ENCODE data around the gene ZNF341. TPM values are rescaled to one million over a fixed set of nuclear protein-coding genes. Genes with fewer than 3 reads are reported as not detected.

The ZNF341 gene
- total and polyA plus RNA-seq, 9 of the 15 experiments (the other 6 are each of a cell fraction or from before 2014, with no cell fraction given), result 0.08 to 2.6 (median 1.0) TPM

DNA sequence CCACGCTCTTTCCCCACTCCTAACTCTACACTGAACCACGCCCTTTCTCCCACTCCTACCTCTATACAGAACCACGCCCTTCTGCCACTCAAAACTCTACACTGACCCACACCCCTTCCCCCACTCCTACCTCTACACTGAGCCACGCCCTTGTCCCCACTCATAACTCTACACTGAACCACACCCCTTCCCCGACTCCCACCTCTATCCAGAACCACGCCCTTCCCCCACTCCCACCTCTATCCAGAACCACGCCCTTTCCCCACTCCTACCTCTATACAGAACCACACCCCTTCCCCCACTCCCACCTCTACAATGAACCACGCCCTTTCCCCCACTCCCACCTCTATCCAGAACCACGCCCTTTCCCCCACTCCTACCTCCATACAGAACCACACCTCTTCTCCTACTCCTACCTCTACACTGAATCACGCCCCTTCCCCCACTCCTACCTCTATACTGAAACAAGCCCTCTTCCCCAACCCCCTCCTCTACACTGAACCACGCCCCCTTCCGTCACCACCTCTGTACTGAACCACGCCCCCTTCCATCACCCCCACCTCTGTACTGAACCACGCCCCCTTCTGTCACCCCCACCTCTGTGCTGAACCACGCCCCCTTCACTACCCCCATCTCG lies 21.8 kb upstream of the ZNF341 start (continued):
- no peak for TF ChIP-seq C11orf30 (IDR thresholded peaks at IDR 0.05; ENCODE audit: low read depth)
- no peak for TF ChIP-seq IRF9 (tag; IDR thresholded peaks at IDR 0.05)
- TF ChIP-seq, protein P1, sequence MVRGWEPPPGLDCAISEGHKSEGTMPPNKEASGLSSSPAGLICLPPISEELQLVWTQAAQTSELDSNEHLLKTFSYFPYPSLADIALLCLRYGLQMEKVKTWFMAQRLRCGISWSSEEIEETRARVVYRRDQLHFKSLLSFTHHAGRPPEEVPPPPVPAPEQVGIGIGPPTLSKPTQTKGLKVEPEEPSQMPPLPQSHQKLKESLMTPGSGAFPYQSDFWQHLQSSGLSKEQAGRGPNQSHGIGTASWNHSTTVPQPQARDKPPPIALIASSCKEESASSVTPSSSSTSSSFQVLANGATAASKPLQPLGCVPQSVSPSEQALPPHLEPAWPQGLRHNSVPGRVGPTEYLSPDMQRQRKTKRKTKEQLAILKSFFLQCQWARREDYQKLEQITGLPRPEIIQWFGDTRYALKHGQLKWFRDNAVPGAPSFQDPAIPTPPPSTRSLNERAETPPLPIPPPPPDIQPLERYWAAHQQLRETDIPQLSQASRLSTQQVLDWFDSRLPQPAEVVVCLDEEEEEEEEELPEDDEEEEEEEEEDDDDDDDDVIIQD (CRISPR knock-in tag; IDR thresholded peaks at IDR 0.05), result no peak
- TF ChIP-seq, protein P2, sequence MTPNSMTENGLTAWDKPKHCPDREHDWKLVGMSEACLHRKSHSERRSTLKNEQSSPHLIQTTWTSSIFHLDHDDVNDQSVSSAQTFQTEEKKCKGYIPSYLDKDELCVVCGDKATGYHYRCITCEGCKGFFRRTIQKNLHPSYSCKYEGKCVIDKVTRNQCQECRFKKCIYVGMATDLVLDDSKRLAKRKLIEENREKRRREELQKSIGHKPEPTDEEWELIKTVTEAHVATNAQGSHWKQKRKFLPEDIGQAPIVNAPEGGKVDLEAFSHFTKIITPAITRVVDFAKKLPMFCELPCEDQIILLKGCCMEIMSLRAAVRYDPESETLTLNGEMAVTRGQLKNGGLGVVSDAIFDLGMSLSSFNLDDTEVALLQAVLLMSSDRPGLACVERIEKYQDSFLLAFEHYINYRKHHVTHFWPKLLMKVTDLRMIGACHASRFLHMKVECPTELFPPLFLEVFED (CRISPR knock-in tag; conservative IDR thresholded peaks at IDR 0.05), result 0 out of 2 replicates have a peak, but pooled peaks have one; percentile 3
- no peak for TF ChIP-seq PBX2 (CRISPR knock-in tag; IDR thresholded peaks at IDR 0.05; ENCODE audit: low read depth)
- peak; percentile 65; the same call in 1 of the 2 replicates for TF ChIP-seq PBX2 (tag; conservative IDR thresholded peaks at IDR 0.05; ENCODE audit: low read depth)
- TF ChIP-seq ATF1 (CRISPR knock-in tag; IDR thresholded peaks at IDR 0.05), result no peak
- no peak for TF ChIP-seq ATF1 (tag; IDR thresholded peaks at IDR 0.05)
- TF ChIP-seq MED1 (CRISPR knock-in tag; IDR thresholded peaks at IDR 0.05; ENCODE audit: borderline replicate concordance), result no peak
- TF ChIP-seq ZNF395 (CRISPR knock-in tag; IDR thresholded peaks at IDR 0.05), result no peak
- no peak for TF ChIP-seq MCM7 (IDR thresholded peaks at IDR 0.05)
- 0 out of 2 replicates have a peak, but pooled peaks have one; percentile 16 for TF ChIP-seq DIDO1 (tag; IDR thresholded peaks at IDR 0.05; ENCODE audit: low read depth)
- no peak for TF ChIP-seq RHOXF2B (CRISPR knock-in tag; conservative IDR thresholded peaks at IDR 0.05)
- TF ChIP-seq KDM1A (IDR thresholded peaks at IDR 0.05), result no peak
- TF ChIP-seq POLR3G (IDR thresholded peaks at IDR 0.05; ENCODE audit: extremely low read depth, insufficient read length, insufficient replicate concordance), result no peak
- TF ChIP-seq MXD1 (CRISPR knock-in tag; IDR thresholded peaks at IDR 0.05; ENCODE audit: borderline replicate concordance, poor library complexity, severe bottlenecking), result no peak
- peak; percentile 41; the same call in 1 of the 2 replicates for TF ChIP-seq EP400 (IDR thresholded peaks at IDR 0.05)
- TF ChIP-seq ZFP1 (CRISPR knock-in tag; IDR thresholded peaks at IDR 0.05), result no peak
- TF ChIP-seq ARID2 (IDR thresholded peaks at IDR 0.05), result no peak
- no peak for TF ChIP-seq CCAR2 (IDR thresholded peaks at IDR 0.05; ENCODE audit: low read depth, low read length)
- TF ChIP-seq LARP7 (IDR thresholded peaks at IDR 0.05), result peak; percentile 10; the same call in 1 of the 2 replicates

Data from K562 (cell line).